GM13977 (cell line): ENCODE measurements around the gene GRID2.
A peak's percentile ranks its signal among the peaks of the same experiment; 100 is the strongest.

Experiments
- DNase-seq: peaks from one replicate; pipeline ENCODE4 v3.0.0; 2012; ENCODE audit warnings: low spot score
- CTCF ChIP-seq: IDR thresholded peaks from 2 replicates; pipeline ENCODE4 v1.5.1; 2012; ENCODE audit warnings: mild to moderate bottlenecking, control low read depth; ENCODE audit not compliant: insufficient read depth; ENCODE audit errors: extremely low read depth, missing control alignments
- in situ Hi-C: fragments of 300-500 bp; cut with MboI; formaldehyde crosslinking; loops from one replicate; pipeline ENCODE4 v1.12.0; 2022; ENCODE audit warnings: low sequenced_read_pairs, low pct_unique_long_range_greater_than_20kb, mixed read lengths, inconsistent platforms; ENCODE audit not compliant: unreplicated experiment

GRID2 gene

GRCh38 chr4:93687304-93687703 lies 1383.5 kb downstream of the GRID2 start:
- in situ Hi-C loops: no loop called here
- no peak for DNase-seq
- TF ChIP-seq CTCF: no peak

GRCh38 chr4:93688978-93689377 lies 1385.2 kb downstream of the GRID2 start:
- TF ChIP-seq CTCF: no peak
- DNase-seq: no peak
- in situ Hi-C loops: no loop called here

GRCh38 chr4:93693141-93693540 lies 1389.4 kb downstream of the GRID2 start:
- in situ Hi-C loops: no loop called here
- no peak for TF ChIP-seq CTCF
- DNase-seq: no peak

GRCh38 chr4:93698686-93699085 lies 1394.9 kb downstream of the GRID2 start:
- no peak for TF ChIP-seq CTCF
- DNase-seq: no peak
- in situ Hi-C loops: no loop called here

GRCh38 chr4:93700571-93700970 lies 1396.8 kb downstream of the GRID2 start:
- DNase-seq: no peak
- TF ChIP-seq CTCF: no peak
- in situ Hi-C loops: no loop called here

- no peak for DNase-seq
- in situ Hi-C loops: no loop called here
- TF ChIP-seq CTCF: peak; percentile 64
Measured at GRCh38 chr4:93710101-93710846, 1406.5 kb downstream of the GRID2 start.
